Effector memory CD8-positive, alpha-beta T cell (primary cell): Measurements from ENCODE around the gene TMEM59.
"Not testable (repeated sequence)": the region's sequence is repeated elsewhere in the genome, so short reads cannot be mapped to it uniquely, and the experiment has no call there.

Experiments used
- ATAC-seq: fragments of 150-1000 bp; cut with Tn5 transposase; replicated peaks from 2 replicates; pipeline ENCODE4 v1.10.0; 2021; ENCODE audit warnings: mild to moderate bottlenecking, moderate library complexity
- DNase-seq, 3 experiments: peaks; one replicate each; pipeline ENCODE4 v3.0.0; 2021
- H3K27ac Mint-ChIP-seq, 2 donors: one replicate each; pipeline ENCODE4 v1.8.0; 2022; ENCODE audit warnings: mild to moderate bottlenecking in 2 of 2, mixed read lengths in 2 of 2, moderate library complexity in 2 of 2
- H3K27me3 Mint-ChIP-seq, 2 donors: one replicate each; pipeline ENCODE4 v1.8.0; 2022; ENCODE audit warnings: mixed read lengths in 2 of 2
- H3K36me3 Mint-ChIP-seq: one replicate; pipeline ENCODE4 v1.8.0; 2022; ENCODE audit warnings: mild to moderate bottlenecking, moderate library complexity, mixed read lengths; ENCODE audit not compliant: insufficient read depth
- H3K4me1 Mint-ChIP-seq, 2 donors: one replicate each; pipeline ENCODE4 v1.8.0; 2022; ENCODE audit warnings: low read depth in 2 of 2, mixed read lengths in 2 of 2
- H3K4me3 Mint-ChIP-seq, 2 donors: one replicate each; pipeline ENCODE4 v1.8.0; 2022; ENCODE audit warnings: mild to moderate bottlenecking in 2 of 2, mixed read lengths in 2 of 2, moderate library complexity in 2 of 2
- H3K9me3 Mint-ChIP-seq, 2 donors: one replicate each; pipeline ENCODE4 v1.8.0; 2022; ENCODE audit warnings: mixed read lengths in 2 of 2

Gene TMEM59

DNA sequence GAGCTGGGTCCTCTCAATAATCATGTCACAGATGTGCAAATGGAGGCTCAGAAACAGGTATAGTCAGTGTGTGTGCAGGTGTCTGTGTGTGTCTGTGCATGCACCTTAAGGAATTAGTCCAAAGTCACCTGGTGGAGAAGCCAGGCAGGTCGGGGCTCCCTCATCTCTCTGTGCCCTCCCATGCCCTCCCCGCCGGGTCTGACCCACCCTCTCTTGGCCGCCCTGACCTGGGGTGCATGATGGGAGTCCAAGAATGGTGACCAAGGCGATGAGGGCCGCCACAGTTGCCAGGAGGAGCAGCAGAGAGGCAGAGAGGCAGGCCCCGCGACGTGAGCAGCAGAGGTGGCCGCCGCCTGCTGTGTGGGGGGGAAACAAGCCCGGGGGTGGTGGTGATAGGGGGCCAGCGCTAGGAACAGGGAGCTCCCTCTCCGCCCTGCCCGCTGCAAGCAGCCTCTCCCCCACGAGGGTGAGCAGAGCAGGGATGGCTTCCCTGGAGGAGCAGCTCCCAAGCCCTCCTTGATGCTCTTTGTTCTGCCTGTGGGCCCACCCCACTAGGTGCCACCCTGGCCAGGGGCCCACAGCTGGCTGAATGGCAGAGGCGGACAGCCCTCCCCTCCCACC, 38.9 kb downstream of the TMEM59 start:
- no peak for DNase-seq
- Mint-ChIP-seq H3K4me3 (no peak overlapping the region), H3K36me3 (no peaks in the 10 kb centered on the region), H3K4me1 (no peaks in the 10 kb centered on the region), H3K27me3 (peaks cover 45 to 78% of the 10 kb centered on the region in 2 donors), H3K27ac (no peak overlapping the region), H3K9me3 (no peaks in the 10 kb centered on the region)
- ATAC-seq: no peak

DNA sequence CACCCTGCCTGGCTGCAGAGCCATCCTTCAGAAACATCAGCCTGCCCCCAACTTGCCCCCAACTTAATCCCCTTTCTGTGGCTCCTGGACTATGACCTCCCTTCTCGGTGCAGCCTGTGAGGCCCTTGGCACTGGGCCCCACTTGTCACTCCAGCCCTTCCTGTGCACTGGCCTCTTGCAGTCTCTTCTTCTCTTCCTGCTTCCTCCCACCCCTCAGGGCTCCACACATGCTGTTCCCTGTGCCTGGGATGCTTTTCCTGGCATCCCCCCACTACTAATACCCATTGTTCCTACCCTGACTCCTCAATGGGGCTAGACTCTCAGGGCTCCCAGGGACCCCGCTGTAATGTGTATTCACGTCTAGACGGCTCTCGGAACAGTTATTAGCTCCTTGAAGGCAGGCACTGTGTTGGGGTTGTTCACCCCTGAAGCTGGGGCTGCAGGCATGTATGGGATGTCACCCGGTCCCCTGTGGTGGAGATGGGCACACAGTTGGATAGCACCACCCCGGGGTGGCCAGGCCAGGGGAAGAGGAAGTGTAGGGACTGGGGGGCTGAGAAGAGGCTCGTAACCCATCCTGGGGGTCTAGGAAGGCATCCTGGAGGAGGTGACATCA, 39.5 kb downstream of the TMEM59 start:
- Mint-ChIP-seq H3K9me3 (no peaks in the 10 kb centered on the region), H3K4me3 (no peak overlapping the region), H3K4me1 (no peaks in the 10 kb centered on the region), H3K36me3 (no peaks in the 10 kb centered on the region), H3K27ac (no peak overlapping the region), H3K27me3 (peaks cover 51 to 84% of the 10 kb centered on the region in 2 donors)
- ATAC-seq: no peak
- DNase-seq: no peak

DNA sequence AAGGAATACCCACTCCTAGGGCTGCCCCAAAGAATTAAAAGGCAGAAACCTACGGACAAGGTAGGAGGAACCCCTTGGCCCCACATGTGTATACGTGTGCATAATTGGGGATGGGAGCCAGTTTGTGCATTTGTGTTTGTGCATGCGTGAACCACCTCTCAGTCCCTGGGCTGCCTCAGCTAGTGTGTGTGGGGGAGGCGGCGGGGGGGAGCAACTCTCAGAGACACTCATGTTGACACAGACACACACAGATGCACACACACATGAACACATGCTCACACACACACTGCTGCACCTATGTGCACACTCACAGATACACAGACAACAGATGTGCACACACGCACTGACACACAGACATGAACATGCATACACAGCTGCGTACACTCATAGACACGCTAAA, 40.1 kb downstream of the TMEM59 start:
- H3K27me3 Mint-ChIP-seq: peaks cover 50 to 84% of the 10 kb centered on the region in 2 donors
- ATAC-seq (no peak), DNase-seq (no peak)
- no peak overlapping the region for H3K27ac Mint-ChIP-seq
- no peaks in the 10 kb centered on the region for H3K36me3 Mint-ChIP-seq
- H3K4me1 Mint-ChIP-seq: no peaks in the 10 kb centered on the region
- H3K9me3 Mint-ChIP-seq: no peaks in the 10 kb centered on the region
- H3K4me3 Mint-ChIP-seq: no peak overlapping the region

DNA sequence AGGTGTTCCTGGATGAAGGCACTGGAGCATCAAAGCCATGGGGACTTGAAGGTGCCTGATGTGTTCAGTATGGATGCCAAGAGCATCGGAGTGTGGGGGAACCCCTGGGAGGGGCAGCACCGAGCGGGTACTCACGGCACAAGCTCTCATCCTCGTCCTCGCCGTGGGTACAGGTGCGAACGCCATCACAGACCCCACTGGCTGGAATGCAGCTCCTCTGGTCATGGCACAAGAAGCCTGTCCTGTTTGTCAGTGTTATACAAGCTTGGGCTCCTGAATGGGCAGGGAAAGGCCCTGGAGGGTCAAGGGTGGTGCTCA, 41.0 kb downstream of the TMEM59 start:
- H3K9me3 Mint-ChIP-seq: no peaks in the 10 kb centered on the region
- DNase-seq (no peak), ATAC-seq (no peak)
- H3K27me3 Mint-ChIP-seq: peaks cover 46 to 75% of the 10 kb centered on the region in 2 donors
- no peak overlapping the region for H3K27ac Mint-ChIP-seq
- H3K4me3 Mint-ChIP-seq: no peak overlapping the region
- H3K4me1 Mint-ChIP-seq: no peaks in the 10 kb centered on the region
- H3K36me3 Mint-ChIP-seq: no peaks in the 10 kb centered on the region

DNA sequence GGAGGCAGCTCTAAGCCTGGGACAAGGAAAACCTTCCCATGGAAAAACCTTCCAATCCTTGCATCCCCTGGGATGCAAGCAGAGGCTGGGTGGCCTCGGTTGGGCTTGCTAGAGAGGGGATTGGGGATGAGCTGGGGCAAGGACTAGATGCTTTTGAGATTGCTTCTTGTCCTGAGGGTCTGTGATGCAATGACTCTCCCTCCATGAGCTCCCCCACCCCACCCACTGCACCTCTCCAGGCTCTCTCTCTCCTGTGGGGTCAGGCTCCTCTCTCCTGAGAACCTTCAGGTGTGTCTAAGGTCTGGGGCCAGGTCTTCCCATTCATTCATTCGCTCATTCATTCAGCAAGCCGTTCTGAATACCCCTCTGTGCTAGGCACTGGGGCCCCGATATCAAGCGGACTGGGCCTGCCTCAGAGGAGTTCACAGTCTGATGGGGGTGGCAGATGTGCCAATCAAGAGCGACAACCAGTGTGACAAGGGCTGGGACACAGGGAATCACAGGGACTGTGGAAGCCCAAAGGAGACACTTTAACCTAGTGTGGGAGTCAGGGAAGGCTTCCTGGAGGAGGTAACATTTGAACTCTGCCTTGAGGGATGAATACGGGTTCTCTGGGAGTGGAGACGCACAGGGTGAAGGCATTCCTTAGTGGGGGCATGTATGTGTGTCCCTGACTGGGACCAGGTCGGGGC, 41.5 kb downstream of the TMEM59 start:
- no peaks in the 10 kb centered on the region for H3K4me1 Mint-ChIP-seq
- H3K27me3 Mint-ChIP-seq: peaks cover 46 to 75% of the 10 kb centered on the region in 2 donors
- H3K36me3 Mint-ChIP-seq: no peaks in the 10 kb centered on the region
- DNase-seq (no peak), ATAC-seq (no peak)
- no peak overlapping the region for H3K27ac Mint-ChIP-seq
- H3K9me3 Mint-ChIP-seq: no peaks in the 10 kb centered on the region
- H3K4me3 Mint-ChIP-seq: no peak overlapping the region

DNA sequence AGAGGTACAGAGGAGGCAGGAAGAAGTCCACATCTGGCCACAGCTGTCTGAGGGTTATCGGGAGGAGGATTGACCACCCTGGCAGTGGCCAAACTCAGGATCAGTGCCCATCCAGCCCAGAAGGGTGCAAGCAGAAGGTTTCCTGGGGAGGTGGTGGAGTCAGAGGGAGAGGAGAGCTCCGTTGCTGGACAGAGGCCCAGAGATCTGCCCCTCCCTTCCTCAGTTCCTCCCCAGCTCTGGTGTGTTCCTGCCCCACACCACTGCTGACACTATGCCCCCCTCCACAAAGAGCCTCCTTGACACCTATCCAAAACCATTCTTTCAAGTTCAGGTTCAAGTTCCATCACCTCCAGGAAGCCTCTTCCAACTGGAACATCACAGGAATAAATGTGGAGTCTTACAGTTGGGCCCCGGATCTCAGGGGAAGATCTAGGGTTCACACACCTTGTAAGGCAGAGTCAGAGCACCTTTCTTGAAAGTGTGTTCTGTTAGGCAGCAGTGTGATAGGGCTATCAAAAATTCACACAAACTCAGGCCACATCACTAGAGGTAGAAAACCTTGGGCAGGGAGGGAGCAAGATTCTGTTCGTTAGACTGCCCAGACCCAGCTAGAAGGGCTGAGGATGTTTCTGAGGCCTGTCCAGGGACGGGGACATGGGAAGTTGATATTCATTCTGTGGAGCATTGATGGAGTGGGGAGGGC, 42.4 kb downstream of the TMEM59 start:
- DNase-seq (no peak), ATAC-seq (no peak)
- no peaks in the 10 kb centered on the region for H3K4me1 Mint-ChIP-seq
- H3K27me3 Mint-ChIP-seq: peaks cover 51 to 77% of the 10 kb centered on the region in 2 donors
- H3K27ac Mint-ChIP-seq: no peak overlapping the region
- no peak overlapping the region for H3K4me3 Mint-ChIP-seq
- no peaks in the 10 kb centered on the region for H3K9me3 Mint-ChIP-seq
- no peaks in the 10 kb centered on the region for H3K36me3 Mint-ChIP-seq

DNA sequence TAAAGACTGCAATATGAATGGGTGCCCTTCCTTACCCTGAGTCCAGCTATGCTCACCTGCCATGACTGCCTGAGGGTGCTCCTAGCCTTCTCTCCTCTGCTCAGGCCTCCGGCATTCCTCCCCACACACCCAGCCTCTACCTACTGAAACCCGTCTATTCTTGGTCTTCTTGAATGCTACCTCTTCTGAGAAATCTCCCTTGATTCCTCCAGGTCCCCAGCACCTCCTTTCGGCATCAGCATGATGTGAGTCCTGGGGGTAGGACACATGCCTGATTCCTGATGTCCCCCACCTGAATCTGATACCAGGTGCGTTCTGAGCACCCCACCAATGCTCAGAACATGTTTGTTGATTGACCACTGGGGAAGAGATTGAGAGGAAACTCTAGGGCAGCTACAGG, 43.6 kb downstream of the TMEM59 start:
- Mint-ChIP-seq H3K4me3 (no peak overlapping the region), H3K27ac (no peak overlapping the region), H3K9me3 (no peaks in the 10 kb centered on the region), H3K27me3 (peaks cover 51 to 77% of the 10 kb centered on the region in 2 donors), H3K36me3 (no peaks in the 10 kb centered on the region), H3K4me1 (no peaks in the 10 kb centered on the region)
- ATAC-seq (no peak), DNase-seq (no peak)

DNA sequence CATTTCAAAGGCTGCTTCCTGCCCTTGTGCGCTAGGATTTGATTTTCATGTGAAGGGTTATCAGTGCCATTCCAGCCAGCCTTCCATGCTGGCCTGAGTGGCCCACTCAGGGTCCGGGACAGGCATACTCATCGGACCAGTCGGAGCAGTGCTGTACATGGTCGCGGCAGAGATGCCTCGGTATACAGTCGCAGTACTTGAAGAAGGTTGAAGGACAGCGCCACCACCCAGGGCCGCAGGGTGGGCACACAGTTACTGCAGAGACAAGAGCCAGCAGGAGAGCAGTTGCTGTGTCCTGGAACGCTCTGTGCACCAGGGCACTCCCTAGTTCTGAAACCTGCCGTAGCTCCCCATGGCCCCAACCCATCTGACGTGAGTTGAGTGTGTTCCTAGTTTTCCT, 44.1 kb downstream of the TMEM59 start:
- no peaks in the 10 kb centered on the region for H3K4me1 Mint-ChIP-seq
- no peak for DNase-seq
- no peak for ATAC-seq
- H3K36me3 Mint-ChIP-seq: no peaks in the 10 kb centered on the region
- H3K27me3 Mint-ChIP-seq: peaks cover 49 to 72% of the 10 kb centered on the region in 2 donors
- no peaks in the 10 kb centered on the region for H3K9me3 Mint-ChIP-seq
- H3K27ac Mint-ChIP-seq: no peak overlapping the region
- no peak overlapping the region for H3K4me3 Mint-ChIP-seq

DNA sequence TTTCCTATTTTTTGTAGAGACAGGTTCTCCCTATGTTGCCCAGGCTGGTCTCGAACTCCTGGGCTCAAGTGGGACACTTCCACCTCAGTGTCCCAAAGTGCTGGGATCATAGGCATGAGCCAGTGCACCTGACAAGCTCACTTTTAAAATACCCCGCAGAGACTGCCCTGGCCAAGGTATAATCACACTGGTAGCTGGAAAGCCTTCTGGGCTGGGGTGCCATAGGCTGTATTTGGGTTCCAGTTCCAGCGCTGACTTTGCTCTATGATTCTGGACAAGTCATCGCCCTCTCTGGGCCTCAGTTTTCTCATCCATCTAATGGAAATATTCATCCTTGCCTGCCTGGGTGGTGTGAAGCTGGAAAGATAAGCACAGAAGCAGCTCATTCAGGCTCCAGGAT, 45.4 kb downstream of the TMEM59 start:
- H3K4me3 Mint-ChIP-seq: no peak overlapping the region
- no peaks in the 10 kb centered on the region for H3K9me3 Mint-ChIP-seq
- no peaks in the 10 kb centered on the region for H3K4me1 Mint-ChIP-seq
- peaks cover 47 to 66% of the 10 kb centered on the region in 2 donors for H3K27me3 Mint-ChIP-seq
- DNase-seq (no peak), ATAC-seq (no peak)
- no peaks in the 10 kb centered on the region for H3K36me3 Mint-ChIP-seq
- H3K27ac Mint-ChIP-seq: no peak overlapping the region

DNA sequence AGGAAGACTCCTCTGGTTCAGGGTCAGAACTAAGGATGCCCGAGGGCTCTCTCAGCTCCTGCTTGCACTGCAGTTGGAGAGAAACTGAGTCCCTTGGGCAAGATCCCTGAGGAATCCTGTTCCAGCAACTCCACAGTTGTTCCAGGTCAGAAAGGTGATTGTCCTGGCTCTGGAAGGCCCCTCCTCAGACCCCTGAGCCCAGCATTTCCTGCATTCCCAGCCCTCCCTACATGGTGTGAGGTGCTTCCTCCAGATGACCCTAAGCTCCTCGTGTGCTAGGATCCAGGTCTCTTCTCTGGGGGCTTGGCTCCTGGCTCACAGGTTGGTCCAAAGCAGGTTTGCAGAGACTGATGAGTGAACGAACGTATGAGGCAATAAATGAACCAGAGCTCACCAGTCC, 46.5 kb downstream of the TMEM59 start:
- Mint-ChIP-seq H3K27me3 (peaks cover 43 to 61% of the 10 kb centered on the region in 2 donors), H3K9me3 (no peaks in the 10 kb centered on the region), H3K36me3 (no peaks in the 10 kb centered on the region), H3K4me1 (no peaks in the 10 kb centered on the region), H3K4me3 (no peak overlapping the region), H3K27ac (no peak overlapping the region)
- DNase-seq (no peak), ATAC-seq (no peak)

DNA sequence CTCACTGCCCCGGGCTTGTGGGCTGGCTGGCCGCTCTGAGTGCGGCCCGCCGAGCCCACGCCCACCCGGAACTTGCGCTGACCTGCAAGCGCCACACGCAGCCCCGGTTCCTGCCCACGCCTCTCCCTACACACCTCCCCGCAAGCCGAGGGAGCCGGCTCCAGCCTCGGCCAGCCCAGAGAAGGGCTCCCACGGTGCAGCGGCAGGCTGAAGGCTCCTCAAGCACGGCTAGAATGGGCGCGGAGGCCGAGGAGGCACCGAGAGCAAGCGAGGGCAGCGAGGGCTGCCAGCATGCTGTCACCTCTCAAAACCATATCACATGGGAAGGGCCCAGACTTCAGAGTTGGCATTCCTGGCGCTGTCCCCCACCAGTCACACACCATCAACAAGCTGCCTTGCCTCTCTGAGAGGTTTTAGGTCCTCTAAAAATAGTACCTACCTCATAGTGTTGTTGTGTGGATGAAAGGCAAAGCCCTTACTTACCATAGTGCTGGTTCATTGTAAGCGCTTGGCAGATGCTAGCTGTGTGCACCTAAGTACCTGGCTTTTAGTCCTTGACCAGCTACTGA, 48.4 kb downstream of the TMEM59 start:
- no peak overlapping the region for H3K27ac Mint-ChIP-seq
- peaks cover 26 to 41% of the 10 kb centered on the region in 2 donors for H3K27me3 Mint-ChIP-seq
- ATAC-seq (no peak), DNase-seq (no peak)
- H3K36me3 Mint-ChIP-seq: no peaks in the 10 kb centered on the region
- no peaks in the 10 kb centered on the region for H3K9me3 Mint-ChIP-seq
- H3K4me1 Mint-ChIP-seq: no peaks in the 10 kb centered on the region
- H3K4me3 Mint-ChIP-seq: no peak overlapping the region

DNA sequence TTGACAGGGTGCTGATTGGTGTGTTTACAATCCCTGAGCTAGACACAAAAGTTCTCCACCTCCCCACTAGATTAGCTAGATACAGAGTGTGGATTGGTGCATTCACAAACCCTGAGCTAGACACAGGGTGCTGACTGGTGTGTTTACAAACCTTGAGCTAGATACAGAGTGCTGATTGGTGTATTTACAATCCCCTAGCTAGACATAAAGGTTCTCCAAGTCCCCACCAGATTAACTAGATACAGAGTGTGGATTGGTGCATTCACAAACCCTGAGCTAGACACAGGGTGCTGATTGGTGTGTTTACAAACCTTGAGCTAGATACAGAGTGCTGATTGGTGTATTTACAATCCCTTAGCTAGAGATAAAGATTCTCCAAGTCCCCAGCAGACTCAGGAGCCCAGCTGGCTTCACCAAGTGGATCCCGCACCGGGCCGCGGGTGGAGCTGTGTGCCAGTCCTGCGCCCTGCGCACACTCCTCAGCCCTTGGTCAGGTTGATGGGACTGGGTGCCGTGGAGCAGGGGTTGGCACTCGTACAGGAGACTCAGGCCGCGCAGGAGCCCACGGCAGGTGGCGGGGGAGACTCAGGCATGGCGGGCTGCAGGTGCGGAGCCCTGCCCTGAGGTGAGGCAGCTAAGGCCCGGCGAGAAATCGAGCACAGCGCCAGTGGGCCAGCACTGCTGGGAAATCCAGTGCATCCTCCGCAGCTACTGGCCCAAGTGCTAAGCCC, 49.1 kb downstream of the TMEM59 start:
- not testable (repeated sequence) for ATAC-seq, H3K4me3 Mint-ChIP-seq, H3K4me1 Mint-ChIP-seq, H3K36me3 Mint-ChIP-seq, DNase-seq, H3K9me3 Mint-ChIP-seq, H3K27ac Mint-ChIP-seq
- H3K27me3 Mint-ChIP-seq: peaks cover 19 to 35% of the 10 kb centered on the region in 2 donors

DNA sequence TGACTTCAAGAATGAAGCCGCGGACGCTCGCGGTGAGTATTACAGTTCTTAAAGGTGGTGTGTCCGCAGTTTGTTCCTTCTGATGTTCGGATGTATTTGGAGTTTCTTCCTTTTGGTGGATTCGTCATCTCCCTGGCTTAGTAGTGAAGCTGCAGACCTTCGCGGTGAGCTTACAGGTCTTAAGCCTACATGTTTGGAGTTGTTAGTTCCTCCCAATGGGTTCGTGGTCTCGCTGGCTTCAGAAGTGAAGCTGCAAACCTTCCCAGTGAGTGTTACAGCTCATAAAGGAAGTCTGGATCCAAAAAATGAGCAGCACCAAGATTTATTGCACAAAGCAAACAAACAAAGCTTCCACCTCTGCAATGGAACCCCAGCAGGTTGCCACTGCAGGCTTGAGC, 49.8 kb downstream of the TMEM59 start:
- no peaks in the 10 kb centered on the region for H3K4me1 Mint-ChIP-seq
- H3K27me3 Mint-ChIP-seq: peaks cover 15 to 28% of the 10 kb centered on the region in 2 donors
- no peaks in the 10 kb centered on the region for H3K9me3 Mint-ChIP-seq
- no peak overlapping the region for H3K27ac Mint-ChIP-seq
- ATAC-seq (no peak), DNase-seq (no peak)
- no peak overlapping the region for H3K4me3 Mint-ChIP-seq
- H3K36me3 Mint-ChIP-seq: no peaks in the 10 kb centered on the region
